DMS153 (cell line): ENCODE results near the gene RAB42.
A peak's percentile ranks its signal among the peaks of the same experiment; 100 is the strongest.
"Not testable (repeated sequence)": the region's sequence is repeated elsewhere in the genome, so short reads cannot be mapped to it uniquely, and the experiment has no call there.

Source experiments
- DNase-seq: peaks from one replicate; lab custom pipeline; 2025; lab: John Stamatoyannopoulos, UW

RAB42 gene

DNA sequence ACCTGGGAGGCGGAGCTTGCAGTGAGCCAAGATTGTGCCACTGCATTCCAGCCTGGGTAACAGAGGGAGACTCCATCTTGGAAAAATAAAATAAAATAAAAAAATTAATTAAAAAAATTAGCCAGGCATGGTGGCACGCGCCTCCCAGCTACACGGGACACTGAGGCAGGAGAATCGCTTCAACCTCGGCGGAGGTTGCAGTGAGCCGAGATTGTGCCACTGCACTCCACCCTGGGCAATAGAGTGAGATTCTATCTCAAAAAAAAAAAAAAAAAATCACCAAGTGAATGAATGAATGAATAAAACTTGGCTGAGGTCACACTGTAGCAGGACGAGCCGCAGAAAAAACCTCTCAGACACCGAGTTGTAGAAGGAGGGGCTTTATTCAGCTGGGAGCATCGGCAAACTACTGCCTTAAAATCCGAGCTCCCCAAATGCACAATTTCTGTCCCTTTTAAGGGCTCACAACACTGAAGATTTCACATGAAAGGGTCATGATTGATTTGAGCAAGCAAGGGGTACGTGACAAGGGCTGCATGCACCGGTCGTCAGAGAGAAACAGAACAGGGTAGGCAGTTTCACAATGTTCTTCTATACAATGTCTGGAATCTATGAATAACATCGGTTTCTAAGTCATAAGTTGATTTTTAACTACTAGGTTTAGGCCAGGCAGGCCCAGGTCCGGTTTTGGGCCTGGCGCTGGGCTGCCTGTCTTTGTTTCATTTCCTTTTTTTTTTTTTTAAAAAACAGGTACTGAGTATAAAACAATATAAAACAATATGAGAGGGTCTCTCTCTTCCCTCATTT lies 5.3 kb upstream of the RAB42 start:
- DNase-seq: not testable (repeated sequence)

DNA sequence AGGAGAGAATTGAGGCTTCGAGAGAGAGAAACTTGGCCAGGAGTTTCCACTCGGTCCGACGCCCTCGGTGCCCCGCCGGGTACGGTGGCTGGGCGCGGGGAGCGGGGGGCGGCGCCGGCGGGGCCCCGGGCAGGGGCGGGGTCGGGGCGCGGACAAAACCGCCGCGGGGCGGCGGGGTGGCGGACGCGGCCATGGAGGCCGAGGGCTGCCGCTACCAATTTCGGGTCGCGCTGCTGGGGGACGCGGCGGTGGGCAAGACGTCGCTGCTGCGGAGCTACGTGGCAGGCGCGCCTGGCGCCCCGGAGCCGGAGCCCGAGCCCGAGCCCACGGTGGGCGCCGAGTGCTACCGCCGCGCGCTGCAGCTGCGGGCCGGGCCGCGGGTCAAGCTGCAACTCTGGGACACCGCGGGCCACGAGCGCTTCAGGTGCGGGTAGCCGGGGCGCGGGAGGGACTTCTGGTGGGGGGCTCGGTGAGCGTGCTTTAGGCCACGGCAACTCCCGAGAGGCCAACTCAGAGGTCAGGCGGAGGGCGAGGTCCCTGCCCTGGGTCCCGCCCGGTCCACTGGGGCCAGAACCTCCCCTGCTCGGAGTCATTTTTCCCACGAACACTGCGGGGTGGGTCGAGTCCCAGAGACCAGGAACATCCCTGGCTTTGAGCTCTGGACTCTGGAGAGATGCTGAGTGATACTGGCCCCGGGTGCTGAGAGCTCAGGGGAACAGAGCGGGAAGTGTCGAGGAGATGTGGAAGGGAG lies 431 bp downstream of the RAB42 start:
- no peak for DNase-seq

- not testable (repeated sequence) for DNase-seq
Measured at GRCh38 chr1:28593988-28594356, 1.9 kb downstream of the RAB42 start.

DNA sequence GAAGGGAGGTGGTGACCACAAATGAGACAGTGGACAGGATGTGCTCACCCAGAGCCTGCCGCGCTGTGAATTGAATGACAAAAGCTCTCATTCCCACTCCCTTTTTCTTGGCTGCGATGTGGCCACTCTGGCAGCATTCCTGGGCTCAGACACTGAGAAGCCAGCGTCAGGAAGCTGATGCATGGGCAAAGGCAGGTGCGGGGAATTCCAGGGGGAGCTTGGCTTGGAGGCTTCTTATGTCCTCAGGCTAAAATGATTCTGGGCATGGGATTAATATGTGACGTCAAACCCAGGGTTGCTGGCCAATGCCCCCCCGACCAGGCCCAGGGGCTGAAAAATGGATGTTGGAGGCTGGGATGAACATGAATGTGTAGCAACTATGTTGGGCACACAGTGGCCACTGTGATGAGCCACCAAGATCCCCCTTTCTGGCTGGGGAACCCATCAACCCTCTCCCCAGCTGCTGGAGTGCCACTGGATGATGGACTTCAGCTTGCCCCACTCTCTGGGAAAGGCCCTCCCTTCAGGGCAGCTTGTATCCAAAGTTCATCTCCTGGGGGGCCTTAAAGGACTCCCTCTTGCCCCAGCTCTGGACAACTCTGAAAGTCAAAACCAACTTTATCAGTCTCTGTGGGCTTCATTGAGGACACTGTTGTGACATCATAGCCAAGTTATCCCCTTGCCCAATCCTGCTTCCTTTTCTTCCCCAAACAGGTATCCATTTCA lies 2.8 kb downstream of the RAB42 start:
- not testable (repeated sequence) for DNase-seq

DNA sequence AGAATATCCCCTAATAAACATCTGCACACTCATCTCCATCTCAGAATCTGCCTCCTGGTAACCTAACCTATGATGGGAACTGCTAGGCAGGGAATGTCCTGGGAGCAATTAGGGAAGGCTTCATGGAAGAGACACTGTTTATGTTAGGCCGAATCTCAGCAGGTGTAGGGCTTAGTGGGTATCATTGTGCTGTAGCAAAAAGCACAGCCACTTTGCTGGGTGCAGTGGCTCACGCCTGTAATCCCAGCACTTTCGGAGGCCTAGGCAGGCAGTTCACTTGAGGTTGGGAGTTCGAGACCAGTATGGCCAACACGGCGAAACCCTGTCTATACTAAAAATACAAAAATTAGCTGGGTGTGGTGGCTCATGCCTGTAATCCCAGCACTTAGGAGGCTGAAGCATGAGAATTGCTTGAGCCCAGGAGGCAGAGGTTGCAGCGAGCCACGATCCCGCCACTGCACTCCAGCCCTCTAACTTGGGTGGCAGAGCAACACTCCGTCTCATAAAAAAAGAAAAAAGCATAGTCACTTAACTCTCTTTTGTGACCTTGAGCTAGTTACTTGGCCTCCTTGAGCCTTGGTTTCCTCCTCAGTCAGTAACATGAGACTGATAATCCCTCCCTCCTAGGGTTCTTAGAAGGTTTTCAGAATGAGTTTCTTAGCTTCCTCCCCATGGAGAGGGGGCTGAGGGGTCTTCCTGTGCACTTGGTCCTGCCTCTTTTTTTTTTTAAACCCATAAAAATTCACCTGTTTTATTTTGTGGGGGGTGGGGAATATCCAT lies 3.5 kb downstream of the RAB42 start:
- no peak for DNase-seq

- DNase-seq: not testable (repeated sequence)
Measured at GRCh38 chr1:28596276-28596675, 4.2 kb downstream of the RAB42 start.

- DNase-seq: no peak
Measured at GRCh38 chr1:28601696-28602095, 9.6 kb downstream of the RAB42 start.

DNA sequence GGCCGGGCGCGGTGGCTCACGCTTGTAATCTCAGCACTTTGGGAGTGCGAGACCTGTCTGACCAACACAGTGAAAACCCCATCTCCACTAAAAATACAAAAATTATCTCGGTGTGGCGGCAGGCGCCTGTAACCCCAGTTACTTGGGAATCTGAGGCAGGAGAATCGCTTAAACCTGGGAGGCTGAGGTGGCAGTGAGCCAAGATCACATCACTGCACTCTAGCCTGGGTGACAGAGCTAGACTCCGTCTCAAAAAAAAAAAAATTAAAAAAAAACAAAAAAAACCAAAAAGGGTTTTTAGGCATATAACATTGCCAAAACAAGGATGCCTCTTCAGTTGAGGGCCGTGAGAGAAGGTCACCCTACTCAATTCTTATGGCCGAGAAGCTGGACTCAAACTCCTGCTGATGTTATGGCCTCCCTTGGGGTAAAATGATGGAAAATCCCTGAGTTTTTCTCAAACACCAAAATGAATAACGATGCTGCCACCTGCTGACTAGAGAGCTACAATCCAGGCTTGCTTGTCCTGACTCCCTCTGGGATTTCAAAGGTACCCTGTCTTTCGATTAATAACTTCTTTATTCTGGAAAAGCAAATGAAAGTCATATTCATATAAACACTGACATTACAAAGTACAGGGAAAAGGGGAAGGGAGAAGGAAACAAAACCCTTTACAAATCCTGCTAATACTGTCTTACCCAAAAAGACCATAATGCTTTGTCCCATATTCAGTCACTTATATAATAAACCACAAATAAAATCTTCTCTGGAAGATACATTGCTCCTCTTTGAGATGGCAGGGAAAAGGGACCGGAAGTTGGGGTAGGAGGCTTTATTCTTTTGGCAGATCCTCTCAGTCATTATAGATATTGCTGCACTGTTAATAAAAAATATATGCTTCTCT lies 10.7 kb downstream of the RAB42 start:
- peak; percentile 20 for DNase-seq

DNA sequence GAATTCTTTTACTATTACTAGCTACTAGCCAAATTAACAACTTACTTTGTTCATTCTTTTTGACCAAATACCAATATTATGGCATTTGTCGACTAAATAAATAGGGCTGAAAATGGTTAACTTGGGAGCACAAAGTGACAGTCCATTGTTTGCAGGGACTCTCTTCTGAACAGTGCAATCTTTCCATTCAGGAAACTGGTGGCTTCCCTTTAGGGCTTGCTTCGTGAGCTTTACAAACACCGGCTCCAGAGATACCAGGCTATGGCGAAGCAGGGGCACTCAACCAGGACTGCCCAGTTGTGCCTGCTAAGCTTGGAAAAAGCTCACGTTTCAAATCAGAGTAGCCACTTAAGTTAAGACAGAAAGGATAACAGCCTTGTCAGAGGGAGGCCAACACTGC lies 12.3 kb downstream of the RAB42 start:
- DNase-seq: no peak

- DNase-seq: no peak
Measured at GRCh38 chr1:28604962-28605361, 12.9 kb downstream of the RAB42 start.

DNA sequence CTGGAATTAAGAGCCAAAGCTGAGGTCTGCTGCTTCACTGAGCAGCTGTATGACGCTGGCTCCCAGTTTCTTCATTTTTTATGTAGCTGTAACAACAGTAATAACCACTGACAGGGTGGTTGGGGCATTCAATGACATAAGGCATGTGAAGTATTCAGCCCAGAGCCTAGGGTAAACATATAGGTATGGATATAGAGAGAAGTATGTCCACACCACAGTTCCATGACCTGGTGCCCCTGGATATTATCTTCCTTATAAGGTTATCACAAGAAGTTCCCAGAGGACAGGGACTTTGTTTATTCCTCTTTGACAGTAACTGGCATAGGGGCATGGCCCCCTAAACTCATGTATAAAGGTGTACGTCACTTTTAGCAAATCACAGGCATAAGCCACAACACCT lies 14.7 kb downstream of the RAB42 start:
- no peak for DNase-seq

- no peak for DNase-seq
Measured at GRCh38 chr1:28613175-28613574, 21.1 kb downstream of the RAB42 start.

DNA sequence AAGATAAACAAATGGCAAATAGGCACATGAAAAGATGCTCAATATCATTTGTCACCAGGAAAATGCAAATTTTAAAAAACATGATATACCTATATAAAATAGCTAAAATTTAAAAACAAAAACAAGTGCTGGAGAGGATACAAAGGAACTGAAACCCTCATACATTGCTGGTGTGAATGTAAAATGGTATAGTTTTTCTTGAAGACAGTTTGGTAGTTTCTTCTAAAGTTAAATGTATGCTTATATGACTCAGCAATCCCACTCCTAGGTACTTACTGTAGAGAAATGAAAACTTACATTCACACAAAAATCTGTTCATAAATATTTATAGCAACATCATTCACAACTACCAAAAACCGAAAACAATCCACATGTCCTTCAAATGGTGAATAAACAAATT lies 39.6 kb downstream of the RAB42 start:
- DNase-seq: no peak

DNA sequence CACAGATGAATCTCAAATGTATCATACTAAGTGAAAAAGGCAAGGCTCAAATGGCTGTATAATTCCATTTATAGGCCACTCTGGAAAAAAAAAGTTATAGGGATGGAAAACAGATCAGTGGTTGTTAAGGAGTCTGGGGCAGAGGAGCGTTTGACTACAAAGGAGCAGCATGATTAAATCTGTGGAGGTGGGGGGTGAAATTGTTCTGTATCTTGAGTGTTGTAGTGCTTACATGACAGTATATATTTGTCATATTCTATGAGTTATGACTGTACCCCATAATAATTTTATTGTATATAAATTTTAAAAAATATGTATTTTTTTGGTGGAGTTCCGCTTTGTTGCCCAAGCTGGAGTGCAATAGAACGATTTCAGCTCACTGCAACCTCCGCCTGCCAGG lies 40.5 kb downstream of the RAB42 start:
- no peak for DNase-seq

- no peak for DNase-seq
Measured at GRCh38 chr1:28640766-28641165, 48.7 kb downstream of the RAB42 start.

- DNase-seq: no peak
Measured at GRCh38 chr1:28642056-28642846, 50.2 kb downstream of the RAB42 start.

DNA sequence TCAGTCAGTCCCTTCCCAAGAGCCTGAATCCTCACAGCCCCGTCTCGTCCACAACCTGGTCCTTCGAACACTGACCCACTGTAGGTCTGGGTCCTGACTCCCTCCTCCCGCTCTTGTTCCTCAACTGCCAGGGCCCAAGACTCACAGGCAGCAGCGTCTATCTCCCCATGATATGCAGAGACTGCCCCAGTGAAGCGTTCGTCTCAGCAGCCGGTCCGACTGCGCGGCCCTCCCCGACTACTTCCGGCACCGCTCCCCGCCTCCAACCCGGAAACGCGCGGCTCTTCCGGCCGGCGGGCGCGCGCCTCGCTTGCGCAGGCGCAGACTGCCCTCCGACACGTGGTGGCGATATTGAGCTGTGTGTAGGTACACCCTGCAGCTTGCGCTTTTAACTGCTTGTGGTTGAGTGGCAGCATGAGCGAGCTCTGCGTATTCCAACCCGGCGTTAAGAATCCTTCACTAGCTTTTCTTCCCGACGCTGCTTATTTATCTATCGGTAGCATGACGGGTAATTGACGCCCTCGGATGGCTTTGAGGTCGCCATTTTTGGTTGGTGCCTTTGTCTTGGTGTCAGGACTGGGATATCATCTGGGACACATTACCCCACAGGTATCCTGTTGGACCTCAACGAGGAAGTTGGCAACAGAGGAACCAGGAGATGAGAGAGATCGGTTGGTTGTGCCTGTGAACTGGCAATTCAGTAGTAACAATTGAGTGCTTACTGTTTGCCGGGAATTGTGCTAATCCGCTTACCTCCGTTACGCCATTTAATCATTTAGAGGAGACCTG lies 51.0 kb downstream of the RAB42 start, which contains the start of gene TAF12:
TAF12 (minus strand) TSS at position 221 of the 789 bp plus-strand sequence. CDS start 20,986 bp downstream, outside the sequence.
- DNase-seq: peak; percentile 99

- no peak for DNase-seq
Measured at GRCh38 chr1:28644494-28644893, 52.4 kb downstream of the RAB42 start.
